Measurements from ENCODE around the gene CSRP2. TPM values are rescaled to one million over a fixed set of nuclear protein-coding genes. Genes with fewer than 3 reads are reported as not detected.

Gene CSRP2
- total RNA-seq, 2 experiments from 2014 or later: 1.8 to 2.0 TPM

GRCh38 chr12:76859611-76860010 is 19.2 kb downstream of the CSRP2 start:
- DNase-seq (no peak), ATAC-seq (peak; percentile 30)
- intact Hi-C loops (cut with DNase I, micrococcal nuclease): no loop called here
- H3K27ac Mint-ChIP-seq: no peak overlapping the region
- peaks cover 22% of the 10 kb centered on the region for H3K36me3 Mint-ChIP-seq (ENCODE audit: low read depth)
- H3K4me3 Mint-ChIP-seq: no peak overlapping the region
- H3K4me1 Mint-ChIP-seq: no peaks in the 10 kb centered on the region
- H3K27me3 Mint-ChIP-seq: peaks cover 3% of the 10 kb centered on the region
- H3K9me3 Mint-ChIP-seq (ENCODE audit: low read depth): peaks cover 6% of the 10 kb centered on the region
- ChIA-PET POLR2A (no interaction called here), CTCF (no interaction called here)

- Mint-ChIP-seq H3K36me3 (ENCODE audit: low read depth) (peaks cover 35% of the 10 kb centered on the region), H3K4me3 (no peak overlapping the region), H3K9me3 (ENCODE audit: low read depth) (peaks cover 6% of the 10 kb centered on the region), H3K4me1 (no peaks in the 10 kb centered on the region), H3K27me3 (no peaks in the 10 kb centered on the region), H3K27ac (no peak overlapping the region)
- intact Hi-C loops (cut with DNase I, micrococcal nuclease): no loop called here
- ChIA-PET CTCF (interaction anchor here (1.0 kb wide), 1 partner anchor 17 kb away, joined by 3 read pairs; no protein-coding TSS in a partner anchor), POLR2A (no interaction called here)
- DNase-seq: no peak
- no peak for ATAC-seq
Observed at GRCh38 chr12:76856018-76856644, 22.7 kb downstream of the CSRP2 start.

GRCh38 chr12:76855271-76855670 is 23.5 kb downstream of the CSRP2 start:
- ChIA-PET CTCF (interaction anchor here (0.6 kb wide), 1 partner anchor 37 kb away, joined by 3 read pairs; no protein-coding TSS in a partner anchor), POLR2A (no interaction called here)
- H3K36me3 Mint-ChIP-seq (ENCODE audit: low read depth): peaks cover 40% of the 10 kb centered on the region
- ATAC-seq (no peak), DNase-seq (no peak)
- intact Hi-C loops (cut with DNase I, micrococcal nuclease): no loop called here
- no peaks in the 10 kb centered on the region for H3K27me3 Mint-ChIP-seq
- H3K27ac Mint-ChIP-seq: no peak overlapping the region
- H3K4me1 Mint-ChIP-seq: no peaks in the 10 kb centered on the region
- H3K4me3 Mint-ChIP-seq: no peak overlapping the region
- peaks cover 6% of the 10 kb centered on the region for H3K9me3 Mint-ChIP-seq (ENCODE audit: low read depth)

- DNase-seq: no peak
- no peak overlapping the region for H3K4me3 Mint-ChIP-seq
- H3K27me3 Mint-ChIP-seq: no peaks in the 10 kb centered on the region
- no peaks in the 10 kb centered on the region for H3K4me1 Mint-ChIP-seq
- ChIA-PET CTCF (interaction anchor here (0.7 kb wide), 1 partner anchor 74 kb away, joined by 3 read pairs; no protein-coding TSS in a partner anchor), POLR2A (no interaction called here)
- intact Hi-C loops (cut with DNase I, micrococcal nuclease): no loop called here
- H3K27ac Mint-ChIP-seq: no peak overlapping the region
- no peak for ATAC-seq
- H3K36me3 Mint-ChIP-seq (ENCODE audit: low read depth): peaks cover 51% of the 10 kb centered on the region
- peaks cover 6% of the 10 kb centered on the region for H3K9me3 Mint-ChIP-seq (ENCODE audit: low read depth)
Observed at GRCh38 chr12:76852106-76852505, 26.7 kb downstream of the CSRP2 start.

- intact Hi-C loops (cut with DNase I, micrococcal nuclease): no loop called here
- H3K36me3 Mint-ChIP-seq (ENCODE audit: low read depth): peaks cover 38% of the 10 kb centered on the region
- no peaks in the 10 kb centered on the region for H3K27me3 Mint-ChIP-seq
- DNase-seq (no peak), ATAC-seq (no peak)
- ChIA-PET POLR2A (no interaction called here), CTCF (no interaction called here)
- H3K4me3 Mint-ChIP-seq: no peak overlapping the region
- no peaks in the 10 kb centered on the region for H3K4me1 Mint-ChIP-seq
- no peaks in the 10 kb centered on the region for H3K9me3 Mint-ChIP-seq (ENCODE audit: low read depth)
- no peak overlapping the region for H3K27ac Mint-ChIP-seq
Observed at GRCh38 chr12:76848132-76848531, 30.7 kb downstream of the CSRP2 start.

- no peak for ATAC-seq
- Mint-ChIP-seq H3K27me3 (no peaks in the 10 kb centered on the region), H3K9me3 (ENCODE audit: low read depth) (no peaks in the 10 kb centered on the region), H3K27ac (no peak overlapping the region), H3K36me3 (ENCODE audit: low read depth) (peaks cover 35% of the 10 kb centered on the region), H3K4me1 (no peaks in the 10 kb centered on the region), H3K4me3 (no peak overlapping the region)
- no peak for DNase-seq
- ChIA-PET CTCF (no interaction called here), POLR2A (no interaction called here)
- intact Hi-C loops (cut with DNase I, micrococcal nuclease): no loop called here
Observed at GRCh38 chr12:76847260-76847659, 31.6 kb downstream of the CSRP2 start.

- POLR2A ChIA-PET: no interaction called here
- CTCF ChIA-PET: interaction anchor here (1.1 kb wide), 1 partner anchor 174 kb away, joined by 4 read pairs; no protein-coding TSS in a partner anchor
- Mint-ChIP-seq H3K27ac (no peak overlapping the region), H3K36me3 (ENCODE audit: low read depth) (peaks cover 8% of the 10 kb centered on the region), H3K4me1 (no peaks in the 10 kb centered on the region), H3K4me3 (no peak overlapping the region), H3K9me3 (ENCODE audit: low read depth) (no peaks in the 10 kb centered on the region), H3K27me3 (no peaks in the 10 kb centered on the region)
- intact Hi-C loops (cut with DNase I, micrococcal nuclease): no loop called here
- no peak for ATAC-seq
- no peak for DNase-seq
Observed at GRCh38 chr12:76836633-76837032, 42.2 kb downstream of the CSRP2 start.

- ChIA-PET POLR2A (no interaction called here), CTCF (no interaction called here)
- intact Hi-C loops (cut with DNase I, micrococcal nuclease): no loop called here
- Mint-ChIP-seq H3K27ac (no peak overlapping the region), H3K36me3 (ENCODE audit: low read depth) (peaks cover 32% of the 10 kb centered on the region), H3K9me3 (ENCODE audit: low read depth) (no peaks in the 10 kb centered on the region), H3K27me3 (no peaks in the 10 kb centered on the region), H3K4me1 (no peaks in the 10 kb centered on the region), H3K4me3 (no peak overlapping the region)
- DNase-seq (no peak), ATAC-seq (no peak)
Observed at GRCh38 chr12:76830436-76830835, 48.4 kb downstream of the CSRP2 start.

GRCh38 chr12:76820888-76821482 is 57.8 kb downstream of the CSRP2 start:
- no peak overlapping the region for H3K27ac Mint-ChIP-seq

GRCh38 chr12:76813972-76814371 is 64.8 kb downstream of the CSRP2 start:
- intact Hi-C loops (cut with DNase I, micrococcal nuclease): no loop called here
- H3K9me3 Mint-ChIP-seq (ENCODE audit: low read depth): no peaks in the 10 kb centered on the region
- no peaks in the 10 kb centered on the region for H3K27me3 Mint-ChIP-seq
- no peak overlapping the region for H3K27ac Mint-ChIP-seq
- ChIA-PET CTCF (interaction anchor here (1.5 kb wide), 1 partner anchor 23 kb away, joined by 4 read pairs; no protein-coding TSS in a partner anchor), POLR2A (no interaction called here)
- H3K4me1 Mint-ChIP-seq: no peaks in the 10 kb centered on the region
- no peak overlapping the region for H3K4me3 Mint-ChIP-seq
- H3K36me3 Mint-ChIP-seq (ENCODE audit: low read depth): peaks cover 3% of the 10 kb centered on the region
- DNase-seq (no peak), ATAC-seq (no peak)

More at GRCh38 chr12:76820888-76821482, 57.8 kb downstream of the CSRP2 start:
- H3K36me3 Mint-ChIP-seq (ENCODE audit: low read depth): peaks cover 6% of the 10 kb centered on the region
- ChIA-PET POLR2A (no interaction called here), CTCF (interaction anchor here (0.6 to 1.0 kb wide), 5 partner anchors 26 to 260 kb away, joined by 3 to 4 read pairs (median 3); no protein-coding TSS in a partner anchor)
- no peaks in the 10 kb centered on the region for H3K27me3 Mint-ChIP-seq
- ATAC-seq (no peak), DNase-seq (no peak)
- no peak overlapping the region for H3K4me3 Mint-ChIP-seq
- H3K4me1 Mint-ChIP-seq: no peaks in the 10 kb centered on the region
- no peaks in the 10 kb centered on the region for H3K9me3 Mint-ChIP-seq (ENCODE audit: low read depth)
- intact Hi-C loops (cut with DNase I, micrococcal nuclease): no loop called here

- no peak for DNase-seq
- no peak overlapping the region for H3K27ac Mint-ChIP-seq
- H3K9me3 Mint-ChIP-seq (ENCODE audit: low read depth): no peaks in the 10 kb centered on the region
- no peaks in the 10 kb centered on the region for H3K27me3 Mint-ChIP-seq
- H3K4me3 Mint-ChIP-seq: no peak overlapping the region
- no peaks in the 10 kb centered on the region for H3K4me1 Mint-ChIP-seq
- ChIA-PET CTCF (interaction anchor here (1.5 kb wide), 1 partner anchor 23 kb away, joined by 4 read pairs; no protein-coding TSS in a partner anchor), POLR2A (no interaction called here)
- ATAC-seq: no peak
- intact Hi-C loops (cut with DNase I, micrococcal nuclease): no loop called here
- peaks cover 3% of the 10 kb centered on the region for H3K36me3 Mint-ChIP-seq (ENCODE audit: low read depth)
Observed at GRCh38 chr12:76813265-76813664, 65.6 kb downstream of the CSRP2 start.

- DNase-seq (no peak), ATAC-seq (no peak)
- intact Hi-C loops (cut with DNase I, micrococcal nuclease): no loop called here
- H3K27ac Mint-ChIP-seq: no peak overlapping the region
- H3K4me3 Mint-ChIP-seq: no peak overlapping the region
- ChIA-PET CTCF (no interaction called here), POLR2A (no interaction called here)
- H3K36me3 Mint-ChIP-seq (ENCODE audit: low read depth): peaks cover 5% of the 10 kb centered on the region
- H3K27me3 Mint-ChIP-seq: no peaks in the 10 kb centered on the region
- H3K9me3 Mint-ChIP-seq (ENCODE audit: low read depth): no peaks in the 10 kb centered on the region
- H3K4me1 Mint-ChIP-seq: no peaks in the 10 kb centered on the region
Observed at GRCh38 chr12:76811976-76812375, 66.8 kb downstream of the CSRP2 start.

Measured in activated CD4-positive, alpha-beta T cell treated with anti-CD3 and anti-CD28 coated beads for 36 hours (primary cell).